ENCODE data around the gene TSPAN17. TPM values are rescaled to one million over a fixed set of nuclear protein-coding genes. Genes with fewer than 3 reads are reported as not detected.

Gene TSPAN17
- total RNA-seq, 1 experiment from 2014 or later: 4.8 TPM

DNA sequence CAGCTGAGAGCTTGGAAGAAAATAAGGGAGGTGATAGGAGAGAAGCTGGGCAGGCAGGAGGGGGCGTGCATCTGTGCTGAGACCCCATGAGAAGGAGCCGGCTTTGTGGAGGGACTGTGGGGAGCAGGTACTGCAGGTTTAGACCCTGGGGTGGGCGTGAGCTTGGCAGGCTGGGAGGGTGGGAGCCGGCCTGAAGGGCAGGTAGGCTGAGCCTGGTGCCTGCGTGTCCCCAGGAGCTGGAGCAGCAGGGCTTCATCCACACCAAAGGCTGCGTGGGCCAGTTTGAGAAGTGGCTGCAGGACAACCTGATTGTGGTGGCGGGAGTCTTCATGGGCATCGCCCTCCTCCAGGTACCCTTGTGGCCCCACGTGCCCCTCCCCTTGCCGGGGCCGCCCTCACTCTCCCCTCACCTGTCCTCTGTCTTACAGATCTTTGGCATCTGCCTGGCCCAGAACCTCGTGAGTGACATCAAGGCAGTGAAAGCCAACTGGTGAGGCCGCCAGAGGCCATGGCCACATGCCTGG, 9.2 kb downstream of the TSPAN17 start:
- Histone ChIP-seq H4K20me1 (ENCODE audit: insufficient read depth, low read depth, low read length) (peaks cover 12% of the 10 kb centered on the region; the same call in 1 of the 2 replicates), H3K9me3 (ENCODE audit: low read length) (no peaks in the 10 kb centered on the region), H3K27ac (ENCODE audit: low read length) (no peak overlapping the region), H2AFZ (ENCODE audit: low read length) (no peak overlapping the region), H3K79me2 (ENCODE audit: low read length) (no peaks in the 10 kb centered on the region), H3K36me3 (ENCODE audit: insufficient read depth, low read length) (no peaks in the 10 kb centered on the region), H3K4me3 (ENCODE audit: low read length) (no peak overlapping the region), H3K27me3 (ENCODE audit: low read length) (no peaks in the 10 kb centered on the region), H3K4me2 (ENCODE audit: low read depth, low read length, poor library complexity, severe bottlenecking) (no peak overlapping the region), H3K9ac (ENCODE audit: low read length) (no peak overlapping the region), H3K9me2 (replicated peaks; ENCODE audit: insufficient read depth, low read length) (no peaks in the 10 kb centered on the region), H3K4me1 (ENCODE audit: low read length) (no peaks in the 10 kb centered on the region)
- DNase-seq: no peak

DNA sequence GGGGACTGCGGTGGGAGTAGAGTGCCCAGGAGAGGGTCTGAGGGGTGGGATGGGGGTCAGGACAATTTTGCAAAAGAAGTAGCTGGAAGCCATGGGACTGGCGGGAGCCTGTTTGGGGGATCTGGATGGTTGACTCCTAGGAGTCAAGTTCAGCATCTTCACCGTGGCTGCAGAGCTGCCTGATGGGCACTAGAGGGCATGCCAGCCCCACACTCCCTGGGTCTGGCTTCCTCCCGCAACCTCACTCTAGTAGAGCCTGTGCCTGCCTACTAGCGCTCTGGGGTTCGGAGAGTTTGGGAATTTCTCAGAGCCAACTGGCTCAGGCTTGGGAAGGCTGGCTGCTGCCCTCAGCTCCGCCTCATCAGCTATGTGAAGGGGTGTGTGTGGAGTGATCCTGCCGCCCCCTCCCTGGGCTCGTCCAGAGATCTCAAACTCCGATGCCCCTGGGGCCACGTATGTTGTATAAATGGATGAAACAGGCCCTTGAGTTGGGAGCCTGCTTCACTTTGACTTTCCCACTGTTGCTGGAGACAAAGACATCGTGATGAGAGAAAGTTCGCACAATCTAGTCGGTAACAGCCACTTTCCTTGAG, 10.8 kb downstream of the TSPAN17 start:
- Histone ChIP-seq H2AFZ (ENCODE audit: low read length) (no peak overlapping the region), H3K36me3 (ENCODE audit: insufficient read depth, low read length) (no peaks in the 10 kb centered on the region), H3K4me3 (ENCODE audit: low read length) (no peak overlapping the region), H3K9me3 (ENCODE audit: low read length) (no peaks in the 10 kb centered on the region), H4K20me1 (ENCODE audit: insufficient read depth, low read depth, low read length) (peaks cover 12% of the 10 kb centered on the region; the same call in 1 of the 2 replicates), H3K9ac (ENCODE audit: low read length) (no peak overlapping the region), H3K4me1 (ENCODE audit: low read length) (no peaks in the 10 kb centered on the region), H3K4me2 (ENCODE audit: low read depth, low read length, poor library complexity, severe bottlenecking) (no peak overlapping the region), H3K9me2 (replicated peaks; ENCODE audit: insufficient read depth, low read length) (no peaks in the 10 kb centered on the region), H3K27me3 (ENCODE audit: low read length) (no peaks in the 10 kb centered on the region), H3K79me2 (ENCODE audit: low read length) (no peaks in the 10 kb centered on the region), H3K27ac (ENCODE audit: low read length) (no peak overlapping the region)
- DNase-seq: peak; percentile 85

DNA sequence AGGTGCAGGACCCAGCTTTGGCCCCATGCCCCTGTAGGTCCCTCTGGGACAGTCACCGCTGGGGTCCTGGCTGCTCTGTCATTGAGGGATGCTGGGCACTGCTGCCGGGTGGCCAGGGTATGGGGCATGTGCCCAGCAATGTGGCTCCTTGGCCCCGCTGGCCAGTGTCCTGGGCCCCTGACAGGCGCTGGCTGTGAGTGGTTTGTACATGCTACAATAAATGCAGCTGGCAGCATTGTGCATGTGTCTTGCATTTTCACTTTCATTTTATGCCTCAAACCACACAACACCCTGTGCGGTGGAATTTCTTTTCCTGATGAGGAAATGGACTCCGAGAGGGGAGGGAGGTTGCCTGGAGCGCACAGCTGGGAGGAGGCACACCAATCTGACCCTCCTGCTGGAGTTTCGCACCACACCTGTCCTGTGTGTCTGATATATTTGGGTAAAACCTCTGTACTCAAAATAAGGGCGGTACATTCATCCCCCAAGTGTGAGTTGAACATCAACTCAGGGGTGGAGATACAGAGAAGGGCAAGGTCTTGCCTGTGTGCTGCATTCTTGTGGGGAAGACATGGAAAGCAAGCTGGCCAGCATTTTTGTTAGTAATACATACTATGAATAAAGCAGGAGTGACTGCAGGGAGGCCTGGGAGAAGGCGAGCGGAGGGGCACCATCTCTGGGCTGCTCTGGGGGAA, 11.7 kb downstream of the TSPAN17 start:
- H3K4me3 ChIP-seq (ENCODE audit: low read length): no peak overlapping the region
- H2AFZ ChIP-seq (ENCODE audit: low read length): no peak overlapping the region
- no peak overlapping the region for H3K9ac ChIP-seq (ENCODE audit: low read length)
- no peaks in the 10 kb centered on the region for H3K9me3 ChIP-seq (ENCODE audit: low read length)
- no peak overlapping the region for H3K27ac ChIP-seq (ENCODE audit: low read length)
- no peak for DNase-seq
- H3K36me3 ChIP-seq (ENCODE audit: insufficient read depth, low read length): no peaks in the 10 kb centered on the region
- no peaks in the 10 kb centered on the region for H3K9me2 ChIP-seq (replicated peaks; ENCODE audit: insufficient read depth, low read length)
- H3K79me2 ChIP-seq (ENCODE audit: low read length): no peaks in the 10 kb centered on the region
- H3K4me1 ChIP-seq (ENCODE audit: low read length): no peaks in the 10 kb centered on the region
- no peak overlapping the region for H3K4me2 ChIP-seq (ENCODE audit: low read depth, low read length, poor library complexity, severe bottlenecking)
- H3K27me3 ChIP-seq (ENCODE audit: low read length): no peaks in the 10 kb centered on the region
- peaks cover 12% of the 10 kb centered on the region; the same call in 1 of the 2 replicates for H4K20me1 ChIP-seq (ENCODE audit: insufficient read depth, low read depth, low read length)

DNA sequence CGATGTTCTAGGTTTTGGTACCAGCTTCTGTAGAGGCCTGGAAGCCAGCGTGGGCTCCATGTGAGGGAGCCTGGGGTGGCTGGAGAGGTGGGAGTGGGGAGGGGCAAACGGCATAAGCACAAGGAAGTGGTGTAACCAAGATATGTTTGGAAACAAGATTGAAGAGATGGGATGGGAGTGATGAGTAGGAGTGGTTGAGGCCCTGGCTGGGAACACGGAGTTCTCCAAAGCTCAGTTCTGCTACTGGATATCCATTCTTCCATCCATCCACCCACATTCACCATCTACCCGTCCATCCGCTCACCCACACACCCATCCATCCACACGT, 12.2 kb downstream of the TSPAN17 start:
- no peaks in the 10 kb centered on the region for H3K9me3 ChIP-seq (ENCODE audit: low read length)
- H3K9me2 ChIP-seq (replicated peaks; ENCODE audit: insufficient read depth, low read length): no peaks in the 10 kb centered on the region
- H3K36me3 ChIP-seq (ENCODE audit: insufficient read depth, low read length): no peaks in the 10 kb centered on the region
- H3K4me2 ChIP-seq (ENCODE audit: low read depth, low read length, poor library complexity, severe bottlenecking): no peak overlapping the region
- H4K20me1 ChIP-seq (ENCODE audit: insufficient read depth, low read depth, low read length): peaks cover 12% of the 10 kb centered on the region; the same call in 1 of the 2 replicates
- no peak overlapping the region for H3K9ac ChIP-seq (ENCODE audit: low read length)
- no peaks in the 10 kb centered on the region for H3K79me2 ChIP-seq (ENCODE audit: low read length)
- no peaks in the 10 kb centered on the region for H3K27me3 ChIP-seq (ENCODE audit: low read length)
- H3K4me3 ChIP-seq (ENCODE audit: low read length): no peak overlapping the region
- no peak overlapping the region for H2AFZ ChIP-seq (ENCODE audit: low read length)
- H3K4me1 ChIP-seq (ENCODE audit: low read length): no peaks in the 10 kb centered on the region
- no peak overlapping the region for H3K27ac ChIP-seq (ENCODE audit: low read length)
- DNase-seq: no peak

DNA sequence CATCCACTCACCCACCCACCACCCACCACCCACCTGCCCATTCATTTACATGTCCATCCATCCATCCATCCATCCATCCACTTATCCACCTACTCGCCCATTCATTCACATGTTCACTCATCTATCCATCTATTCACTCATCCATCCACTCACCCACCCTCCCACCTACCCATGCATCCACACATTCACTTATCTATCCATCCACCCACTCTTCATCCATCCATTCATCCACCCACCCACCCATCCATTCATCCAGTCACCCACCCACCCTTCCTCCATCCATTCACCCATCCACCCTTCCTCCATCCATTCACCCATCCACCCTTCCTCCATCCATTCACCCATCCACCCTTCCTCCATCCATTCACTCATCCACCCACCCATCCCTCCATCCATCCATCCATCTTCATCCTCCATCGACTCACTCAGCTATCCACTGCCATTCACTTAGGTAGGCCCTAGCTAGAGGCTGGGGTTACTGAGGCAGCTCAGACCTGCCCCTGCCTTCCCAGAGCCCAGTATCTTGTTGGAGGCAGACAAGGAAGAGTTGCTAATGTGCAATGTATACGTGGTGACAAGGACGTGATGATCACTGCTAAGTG, 12.7 kb downstream of the TSPAN17 start:
- peaks cover 12% of the 10 kb centered on the region; the same call in 1 of the 2 replicates for H4K20me1 ChIP-seq (ENCODE audit: insufficient read depth, low read depth, low read length)
- no peaks in the 10 kb centered on the region for H3K79me2 ChIP-seq (ENCODE audit: low read length)
- no peaks in the 10 kb centered on the region for H3K9me3 ChIP-seq (ENCODE audit: low read length)
- H3K27me3 ChIP-seq (ENCODE audit: low read length): no peaks in the 10 kb centered on the region
- H2AFZ ChIP-seq (ENCODE audit: low read length): no peak overlapping the region
- H3K9ac ChIP-seq (ENCODE audit: low read length): no peak overlapping the region
- DNase-seq: no peak
- H3K4me2 ChIP-seq (ENCODE audit: low read depth, low read length, poor library complexity, severe bottlenecking): no peak overlapping the region
- H3K4me1 ChIP-seq (ENCODE audit: low read length): no peaks in the 10 kb centered on the region
- no peak overlapping the region for H3K27ac ChIP-seq (ENCODE audit: low read length)
- H3K4me3 ChIP-seq (ENCODE audit: low read length): no peak overlapping the region
- no peaks in the 10 kb centered on the region for H3K36me3 ChIP-seq (ENCODE audit: insufficient read depth, low read length)
- H3K9me2 ChIP-seq (replicated peaks; ENCODE audit: insufficient read depth, low read length): no peaks in the 10 kb centered on the region

DNA sequence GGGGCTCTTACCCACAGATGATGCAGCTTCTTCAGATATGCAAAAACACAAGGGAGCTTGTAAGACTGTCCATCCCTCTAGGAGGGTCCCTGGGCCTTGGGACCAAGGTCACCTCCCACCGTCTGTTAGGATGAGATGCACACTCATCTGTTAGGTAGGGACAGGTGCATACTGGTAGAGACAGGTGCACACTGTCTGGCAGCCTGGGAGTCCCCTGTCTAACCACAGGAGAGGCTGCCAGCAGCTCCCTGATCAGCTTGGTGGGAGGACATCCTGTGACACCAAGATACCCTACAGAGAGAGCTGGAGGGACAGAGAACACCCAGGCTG, 13.2 kb downstream of the TSPAN17 start:
- Histone ChIP-seq H3K27me3 (ENCODE audit: low read length) (no peaks in the 10 kb centered on the region), H3K79me2 (ENCODE audit: low read length) (no peaks in the 10 kb centered on the region), H3K9me2 (replicated peaks; ENCODE audit: insufficient read depth, low read length) (no peaks in the 10 kb centered on the region), H3K4me1 (ENCODE audit: low read length) (no peaks in the 10 kb centered on the region), H3K9ac (ENCODE audit: low read length) (no peak overlapping the region), H3K4me2 (ENCODE audit: low read depth, low read length, poor library complexity, severe bottlenecking) (no peak overlapping the region), H4K20me1 (ENCODE audit: insufficient read depth, low read depth, low read length) (peaks cover 12% of the 10 kb centered on the region; the same call in 1 of the 2 replicates), H3K9me3 (ENCODE audit: low read length) (no peaks in the 10 kb centered on the region), H2AFZ (ENCODE audit: low read length) (no peak overlapping the region), H3K4me3 (ENCODE audit: low read length) (no peak overlapping the region), H3K36me3 (ENCODE audit: insufficient read depth, low read length) (no peaks in the 10 kb centered on the region), H3K27ac (ENCODE audit: low read length) (no peak overlapping the region)
- DNase-seq: no peak

DNA sequence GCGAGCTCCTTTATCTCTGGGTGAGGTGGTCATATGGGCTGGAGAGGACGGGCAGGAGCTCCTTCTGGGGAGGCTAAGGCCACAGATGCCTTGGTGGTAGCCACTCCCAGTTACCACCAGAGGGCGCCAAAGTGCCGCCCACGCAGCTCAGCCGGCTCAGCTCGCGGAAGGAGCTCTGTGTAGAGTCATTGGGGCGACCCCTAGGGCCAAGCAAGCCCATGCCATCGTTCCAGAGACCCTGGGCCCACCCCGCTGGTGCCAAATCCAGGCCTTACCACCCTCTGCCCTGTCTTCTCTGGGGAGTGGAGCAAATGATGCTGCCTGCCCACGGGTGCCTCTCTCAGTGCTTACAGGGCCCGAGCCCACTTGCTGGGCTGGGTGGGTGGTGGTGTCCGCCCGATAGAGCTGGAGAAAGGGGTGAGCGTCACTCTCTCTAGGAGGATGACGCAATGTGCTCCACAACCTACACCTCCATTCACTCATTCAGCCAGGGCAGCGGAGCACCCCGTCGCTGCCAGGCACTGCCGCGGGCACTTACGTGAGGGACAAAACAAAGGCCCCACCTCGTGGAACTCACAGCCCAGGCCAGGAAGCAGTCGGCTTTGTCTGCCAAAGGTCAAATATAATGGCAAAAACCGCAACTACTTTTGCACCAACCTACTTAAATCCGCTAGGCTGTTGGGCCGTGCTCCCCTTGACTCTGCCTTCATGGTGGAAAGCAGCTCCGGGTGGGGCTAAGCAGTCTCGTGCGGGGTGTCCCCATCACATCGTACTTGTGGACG, 13.8 kb downstream of the TSPAN17 start:
- Histone ChIP-seq H3K4me1 (ENCODE audit: low read length) (no peaks in the 10 kb centered on the region), H3K36me3 (ENCODE audit: insufficient read depth, low read length) (no peaks in the 10 kb centered on the region), H3K27me3 (ENCODE audit: low read length) (no peaks in the 10 kb centered on the region), H3K9ac (ENCODE audit: low read length) (no peak overlapping the region), H3K4me2 (ENCODE audit: low read depth, low read length, poor library complexity, severe bottlenecking) (no peak overlapping the region), H3K79me2 (ENCODE audit: low read length) (no peaks in the 10 kb centered on the region), H3K9me3 (ENCODE audit: low read length) (no peaks in the 10 kb centered on the region), H3K9me2 (replicated peaks; ENCODE audit: insufficient read depth, low read length) (no peaks in the 10 kb centered on the region), H4K20me1 (ENCODE audit: insufficient read depth, low read depth, low read length) (peaks cover 12% of the 10 kb centered on the region; the same call in 1 of the 2 replicates), H2AFZ (ENCODE audit: low read length) (no peak overlapping the region), H3K4me3 (ENCODE audit: low read length) (no peak overlapping the region), H3K27ac (ENCODE audit: low read length) (no peak overlapping the region)
- peak; percentile 93 for DNase-seq

DNA sequence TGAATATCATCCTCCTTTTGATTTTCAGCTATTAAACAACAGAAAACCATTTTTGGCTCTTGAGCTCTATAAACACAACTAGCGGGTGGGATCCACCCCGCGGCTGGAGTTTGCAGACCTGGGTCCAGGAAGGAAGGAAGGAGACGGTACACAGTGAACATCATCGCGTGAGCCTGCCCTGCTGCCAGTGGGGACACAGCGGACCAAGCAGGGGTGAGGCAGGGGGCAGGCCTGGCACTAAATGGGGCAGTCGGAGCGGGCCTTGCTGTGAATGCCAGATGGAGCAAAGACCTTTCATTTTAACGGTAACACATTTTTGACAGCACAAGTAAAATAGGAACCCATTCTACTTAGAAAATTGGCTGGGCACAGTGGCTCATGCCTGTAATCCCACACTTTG, 14.4 kb downstream of the TSPAN17 start:
- Histone ChIP-seq H3K4me2 (ENCODE audit: low read depth, low read length, poor library complexity, severe bottlenecking) (no peak overlapping the region), H3K27ac (ENCODE audit: low read length) (no peak overlapping the region), H3K27me3 (ENCODE audit: low read length) (no peaks in the 10 kb centered on the region), H4K20me1 (ENCODE audit: insufficient read depth, low read depth, low read length) (peaks cover 12% of the 10 kb centered on the region; the same call in 1 of the 2 replicates), H3K36me3 (ENCODE audit: insufficient read depth, low read length) (no peaks in the 10 kb centered on the region), H3K9me3 (ENCODE audit: low read length) (no peaks in the 10 kb centered on the region), H3K4me3 (ENCODE audit: low read length) (no peak overlapping the region), H3K9me2 (replicated peaks; ENCODE audit: insufficient read depth, low read length) (no peaks in the 10 kb centered on the region), H3K79me2 (ENCODE audit: low read length) (no peaks in the 10 kb centered on the region), H3K9ac (ENCODE audit: low read length) (no peak overlapping the region), H3K4me1 (ENCODE audit: low read length) (no peaks in the 10 kb centered on the region), H2AFZ (ENCODE audit: low read length) (no peak overlapping the region)
- DNase-seq: no peak
